PC-9 (cell line): ENCODE data around the gene SLC7A9. TPM values are rescaled to one million over a fixed set of nuclear protein-coding genes. Genes with fewer than 3 reads are reported as not detected.
"Not testable (repeated sequence)": the region's sequence is repeated elsewhere in the genome, so short reads cannot be mapped to it uniquely, and the experiment has no call there.

ENCODE experiments used
- BruUV-seq: library from RNA; stranded (reverse); fragments of 400-500 nt; replicated peaks from 2 replicates; lab custom pipeline; 2021; lab: Mats Ljungman, UMichigan
- CTCF ChIA-PET: fragments of 300-600 bp; sonication (Branson Sonifier 250); formaldehyde crosslinking; loops from one replicate; lab custom pipeline; 2022; ENCODE audit warnings: antibody characterized with exemption; lab: Charles Lee
- POLR2A ChIA-PET: fragments of 300-600 bp; sonication (Branson Sonifier 250); formaldehyde crosslinking; loops from one replicate; lab custom pipeline; 2022; ENCODE audit warnings: antibody characterized with exemption; ENCODE audit not compliant: unreplicated experiment; lab: Charles Lee
- DNase-seq, 2 experiments: peaks; one replicate each; pipeline versions ENCODE4 v3.0.0 to v3.0.0-alpha.2; 2015 to 2022; ENCODE audit warnings: mixed read lengths in 1 of 2
- H2AFZ ChIP-seq: fragments of 200-600 bp; sonication (generic); 2 replicates; pipeline ENCODE4 v1.8.1; 2017; ENCODE audit warnings: antibody characterized with exemption
- H3F3A ChIP-seq: fragments of 200-600 bp; sonication (generic); 2 replicates; pipeline ENCODE4 v1.8.1; 2017; ENCODE audit warnings: antibody characterized with exemption, mild to moderate bottlenecking, low read depth; ENCODE audit not compliant: insufficient read depth
- H3K27ac ChIP-seq: fragments of 200-600 bp; sonication (generic); 2 replicates; pipeline ENCODE4 v1.6.1; 2016; ENCODE audit warnings: mixed run types
- H3K27me3 ChIP-seq: fragments of 200-600 bp; sonication (generic); 2 replicates; pipeline ENCODE4 v1.6.1; 2016; ENCODE audit warnings: low read depth, mixed run types; ENCODE audit not compliant: insufficient read depth
- H3K36me3 ChIP-seq: fragments of 200-600 bp; sonication (generic); 2 replicates; pipeline ENCODE4 v1.6.1; 2016; ENCODE audit warnings: low read depth, mixed run types
- H3K4me1 ChIP-seq: fragments of 200-600 bp; sonication (generic); replicated peaks from 2 replicates; pipeline ENCODE4 v1.6.1; 2016; ENCODE audit warnings: mixed run types; ENCODE audit not compliant: insufficient read depth
- H3K4me2 ChIP-seq: fragments of 200-600 bp; sonication (generic); 2 replicates; pipeline ENCODE4 v1.6.1; 2017; ENCODE audit warnings: mixed run types
- H3K4me3 ChIP-seq: fragments of 200-600 bp; sonication (generic); 2 replicates; pipeline ENCODE4 v1.6.1; 2016; ENCODE audit warnings: mixed run types
- H3K79me2 ChIP-seq: fragments of 200-600 bp; sonication (generic); 2 replicates; pipeline ENCODE4 v1.6.1; 2017; ENCODE audit warnings: low read depth, mixed run types
- H3K9me2 ChIP-seq: fragments of 200-600 bp; sonication (generic); 2 replicates; pipeline ENCODE4 v1.8.1; 2017; ENCODE audit warnings: mild to moderate bottlenecking; ENCODE audit not compliant: insufficient read depth
- H3K9me3 ChIP-seq: fragments of 200-600 bp; sonication (generic); 2 replicates; pipeline ENCODE4 v1.8.1; 2016; ENCODE audit warnings: low read depth; ENCODE audit not compliant: insufficient read depth
- H4K20me1 ChIP-seq: fragments of 200-600 bp; sonication (generic); 2 replicates; pipeline ENCODE4 v1.8.1; 2017; ENCODE audit not compliant: insufficient read depth
- CTCF ChIP-seq: fragments of 200-600 bp; sonication (generic); conservative IDR thresholded peaks from 2 replicates; pipeline ENCODE4 v1.6.1; 2017; ENCODE audit warnings: mixed run types, antibody characterized with exemption, mild to moderate bottlenecking, moderate library complexity
- EZH2 ChIP-seq: fragments of 200-600 bp; sonication (generic); IDR thresholded peaks from 2 replicates; pipeline ENCODE4 v1.8.0; 2017; ENCODE audit warnings: antibody characterized with exemption, low read depth
- intact Hi-C: fragments of 100-400 bp; cut with micrococcal nuclease; formaldehyde crosslinking; loops from one replicate; pipeline ENCODE4 v1.10.0; 2022; ENCODE audit not compliant: unreplicated experiment
- total RNA-seq: library from RNA; stranded (reverse); gene quantifications from 2 replicates; pipeline ENCODE4 v1.2.3, GENCODE V29; 2021

The SLC7A9 gene
- total RNA-seq, 1 experiment from 2014 or later: 0.33 TPM

- H4K20me1 ChIP-seq, H3F3A ChIP-seq, H3K27me3 ChIP-seq, POLR2A ChIA-PET, H3K36me3 ChIP-seq, DNase-seq, H3K4me1 ChIP-seq, H2AFZ ChIP-seq, H3K4me2 ChIP-seq, CTCF ChIA-PET, H3K79me2 ChIP-seq, H3K9me3 ChIP-seq, H3K4me3 ChIP-seq, H3K9me2 ChIP-seq, H3K27ac ChIP-seq, intact Hi-C loops, BruUV-seq: not testable (repeated sequence)
These were observed 37.5 kb downstream of the SLC7A9 start for GRCh38 chr19:32832094-32832493.

- CTCF ChIA-PET: no interaction called here
- POLR2A ChIA-PET: no interaction called here
- no peak overlapping the region for H3K27ac ChIP-seq
- no peak overlapping the region for H3K4me3 ChIP-seq
- TF ChIP-seq CTCF (no peak), EZH2 (no peak)
- no TSS peak for BruUV-seq
- no peak overlapping the region for H3K4me2 ChIP-seq
- no peaks in the 10 kb centered on the region for H3K36me3 ChIP-seq
- no peaks in the 10 kb centered on the region for H3K27me3 ChIP-seq
- H3K79me2 ChIP-seq: no peaks in the 10 kb centered on the region
- no peak for DNase-seq
- H3K9me3 ChIP-seq: no peaks in the 10 kb centered on the region
- H3F3A ChIP-seq: no peaks in the 10 kb centered on the region
- 0 out of 2 replicates have a peak, but pooled peaks cover 3% of the 10 kb centered on the region for H3K4me1 ChIP-seq
- H3K9me2 ChIP-seq: no peaks in the 10 kb centered on the region
- no peak overlapping the region for H2AFZ ChIP-seq
- intact Hi-C loops: no loop called here
- H4K20me1 ChIP-seq: no peaks in the 10 kb centered on the region
These were observed 38.0 kb downstream of the SLC7A9 start for GRCh38 chr19:32831611-32832010.

GRCh38 chr19:32830231-32831014 lies 39.1 kb downstream of the SLC7A9 start:
- H3K4me1 ChIP-seq: 0 out of 2 replicates have a peak, but pooled peaks cover 3% of the 10 kb centered on the region
- H3K9me3 ChIP-seq: no peaks in the 10 kb centered on the region
- no peak overlapping the region for H3K27ac ChIP-seq
- no TSS peak for BruUV-seq
- POLR2A ChIA-PET: no interaction called here
- TF ChIP-seq EZH2 (no peak), CTCF (no peak)
- intact Hi-C loops: no loop called here
- no peak overlapping the region for H3K4me3 ChIP-seq
- H3K4me2 ChIP-seq: peak overlapping the region; percentile 19; the same call in 1 of the 2 replicates
- H2AFZ ChIP-seq: no peak overlapping the region; the same call in 1 of the 2 replicates
- H3K27me3 ChIP-seq: no peaks in the 10 kb centered on the region
- peak; percentile 51 to 52 for DNase-seq
- CTCF ChIA-PET: no interaction called here
- H4K20me1 ChIP-seq: no peaks in the 10 kb centered on the region
- no peaks in the 10 kb centered on the region for H3F3A ChIP-seq
- H3K9me2 ChIP-seq: no peaks in the 10 kb centered on the region
- no peaks in the 10 kb centered on the region for H3K79me2 ChIP-seq
- no peaks in the 10 kb centered on the region for H3K36me3 ChIP-seq
